Liver (tissue), 9 donors: Measurements from ENCODE around the gene KRT84. TPM values are rescaled to one million over a fixed set of nuclear protein-coding genes. Genes with fewer than 3 reads are reported as not detected.

Experiments
- DNase-seq: peaks from one replicate; pipeline ENCODE4 v3.0.0-alpha.2; 2017; ENCODE audit warnings: low spot score
- H3K27ac ChIP-seq, 2 donors: one replicate each; pipeline ENCODE4 v1.7.0; 2013; ENCODE audit warnings: inconsistent platforms in 2 of 2, low read length in 2 of 2, control low read depth in 1 of 2, low read depth in 1 of 2, mild to moderate bottlenecking in 1 of 2
- H3K27me3 ChIP-seq, 4 donors: one replicate each; pipeline versions ENCODE4 v1.6.1 to v1.7.0; 2013; ENCODE audit warnings: low read length in 3 of 4, inconsistent platforms in 1 of 4, mild to moderate bottlenecking in 1 of 4, moderate library complexity in 1 of 4; ENCODE audit not compliant: control insufficient read depth in 4 of 4, insufficient read depth in 4 of 4
- H3K36me3 ChIP-seq, 4 donors: one replicate each; pipeline versions ENCODE4 v1.6.1 to v1.7.0; 2013; ENCODE audit warnings: low read length in 3 of 4, mild to moderate bottlenecking in 3 of 4, low read depth in 1 of 4, moderate library complexity in 1 of 4; ENCODE audit not compliant: control insufficient read depth in 4 of 4, insufficient read depth in 3 of 4
- H3K4me1 ChIP-seq, 4 donors: one replicate each; pipeline versions ENCODE4 v1.6.1 to v1.7.0; 2013; ENCODE audit warnings: low read length in 3 of 4, mild to moderate bottlenecking in 3 of 4, moderate library complexity in 1 of 4; ENCODE audit not compliant: control insufficient read depth in 4 of 4, insufficient read depth in 4 of 4
- H3K4me3 ChIP-seq, 3 donors: one replicate each; pipeline versions ENCODE4 v1.6.1 to v1.7.0; 2013; ENCODE audit warnings: low read length in 3 of 3, control low read depth in 1 of 3, low read depth in 1 of 3, mild to moderate bottlenecking in 1 of 3
- H3K9ac ChIP-seq, 2 donors: one replicate each; pipeline ENCODE4 v1.7.0; 2013; ENCODE audit warnings: low read length in 2 of 2, mild to moderate bottlenecking in 2 of 2, moderate library complexity in 2 of 2, control low read depth in 1 of 2, low read depth in 1 of 2
- H3K9me3 ChIP-seq, 4 donors: one replicate each; pipeline versions ENCODE4 v1.6.1 to v1.7.0; 2013; ENCODE audit warnings: low read length in 3 of 4; ENCODE audit not compliant: control insufficient read depth in 4 of 4
- EGR1 ChIP-seq, 2 donors: IDR thresholded peaks; 2 replicates each; pipeline ENCODE4 v1.6.1; 2016 to 2018; ENCODE audit warnings: antibody characterized with exemption in 2 of 2, low read depth in 2 of 2
- FOXA1 ChIP-seq: IDR thresholded peaks from 2 replicates; pipeline ENCODE4 v1.6.1; 2016; ENCODE audit warnings: antibody characterized with exemption
- FOXA2 ChIP-seq: IDR thresholded peaks from 2 replicates; pipeline ENCODE4 v1.6.1; 2016; ENCODE audit warnings: antibody characterized with exemption
- GABPA ChIP-seq, 2 donors: IDR thresholded peaks in 1 of 2; conservative IDR thresholded peaks in 1 of 2; 2 replicates each; pipeline ENCODE4 v1.6.1; 2016; ENCODE audit warnings: antibody characterized with exemption in 2 of 2, mild to moderate bottlenecking in 1 of 2, moderate library complexity in 1 of 2
- HNF4A ChIP-seq, 2 donors: conservative IDR thresholded peaks; 2 replicates each; pipeline ENCODE4 v1.6.1; 2016; ENCODE audit warnings: antibody characterized with exemption in 2 of 2, mild to moderate bottlenecking in 2 of 2
- HNF4G ChIP-seq: IDR thresholded peaks from 2 replicates; pipeline ENCODE4 v1.6.1; 2016; ENCODE audit warnings: antibody characterized with exemption
- JUND ChIP-seq, 2 donors: IDR thresholded peaks; 2 replicates each; pipeline ENCODE4 v1.6.1; 2016; ENCODE audit warnings: antibody characterized with exemption in 2 of 2
- NR2F2 ChIP-seq: IDR thresholded peaks from 2 replicates; pipeline ENCODE4 v1.6.1; 2016; ENCODE audit warnings: antibody characterized with exemption
- RAD21 ChIP-seq, 2 donors: IDR thresholded peaks; 2 replicates each; pipeline ENCODE4 v1.6.1; 2016; ENCODE audit warnings: antibody characterized with exemption in 2 of 2, mild to moderate bottlenecking in 2 of 2
- RXRA ChIP-seq, 2 donors: IDR thresholded peaks; 2 replicates each; pipeline ENCODE4 v1.6.1; 2017 to 2018; ENCODE audit warnings: antibody characterized with exemption in 2 of 2, mild to moderate bottlenecking in 1 of 2
- SP1 ChIP-seq: IDR thresholded peaks from 2 replicates; pipeline ENCODE4 v1.6.1; 2018; ENCODE audit warnings: antibody characterized with exemption, mild to moderate bottlenecking
- TAF1 ChIP-seq: conservative IDR thresholded peaks from 2 replicates; pipeline ENCODE4 v1.6.1; 2016; ENCODE audit warnings: antibody characterized with exemption, mild to moderate bottlenecking
- YY1 ChIP-seq: IDR thresholded peaks from 2 replicates; pipeline ENCODE4 v1.6.1; 2016; ENCODE audit warnings: antibody characterized with exemption, mild to moderate bottlenecking
- WGBS: extraction: QIAGEN DNeasy Blood & Tissue Kit; methylation state at CpG from one replicate; pipeline ENCODE4 v1.1.7; 2013; 5-methylcytosine and 5-hydroxymethylcytosine counted together
- polyA plus RNA-seq, 2 donors: library from polyadenylated mRNA; stranded (reverse) in 1 of 2; unstranded in 1 of 2; fragments of 200-250 nt in 1 of 2; fragments of >200 nt in 1 of 2; fragmentation: Nextera tagmentation in 1 of 2; extraction: Ambion mirVana in 1 of 2; gene quantifications; one replicate each; pipeline versions ENCODE4 v1.2.1 to v1.2.3, GENCODE V29; 2013 to 2015
- total RNA-seq, 2 donors: library from RNA; depleted of rRNA; stranded (reverse); fragments of >200 nt; gene quantifications; one replicate each; pipeline ENCODE4 v1.2.3, GENCODE V29; 2014
- TF ChIP-seq, protein P1 (sequence below): IDR thresholded peaks from 2 replicates; pipeline ENCODE4 v1.6.1; 2016; ENCODE audit warnings: antibody characterized with exemption
- TF ChIP-seq, protein P2 (sequence below): IDR thresholded peaks from 2 replicates; pipeline ENCODE4 v1.6.1; 2016; ENCODE audit warnings: antibody characterized with exemption
- TF ChIP-seq, protein P3 (sequence below): IDR thresholded peaks from 2 replicates; pipeline ENCODE4 v1.6.1; 2016; ENCODE audit warnings: antibody characterized with exemption
- donor health status: healthy.
- donor health status: healthy.
- donor health status: healthy.
- donor health status: healthy.
- donor health status: healthy.

KRT84 gene
- total and polyA plus RNA-seq, 4 donors: not detected

DNA sequence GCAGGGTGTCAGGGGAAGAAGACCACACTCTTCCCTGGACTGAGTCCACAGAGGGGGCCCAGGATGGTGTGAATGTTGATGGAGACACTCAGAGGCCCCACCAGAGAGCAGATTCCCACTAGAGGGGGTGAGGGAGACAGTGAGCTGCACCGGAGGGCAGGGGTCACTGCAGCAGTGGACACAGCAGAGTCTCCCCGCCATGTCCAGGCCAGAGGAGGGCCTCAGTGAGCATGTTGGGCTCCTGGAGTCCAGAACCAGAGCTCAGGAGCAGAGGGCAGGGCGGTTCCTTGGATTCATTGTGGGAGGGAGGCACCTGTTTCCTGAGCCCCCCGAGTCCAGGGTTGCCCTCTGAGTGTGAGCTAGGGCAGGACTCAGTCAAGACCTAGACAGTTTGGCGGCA lies 22.5 kb upstream of the KRT84 start (continued):
- no peak for TF ChIP-seq RXRA (IDR thresholded peaks at IDR 0.05)
- TF ChIP-seq, protein P1, sequence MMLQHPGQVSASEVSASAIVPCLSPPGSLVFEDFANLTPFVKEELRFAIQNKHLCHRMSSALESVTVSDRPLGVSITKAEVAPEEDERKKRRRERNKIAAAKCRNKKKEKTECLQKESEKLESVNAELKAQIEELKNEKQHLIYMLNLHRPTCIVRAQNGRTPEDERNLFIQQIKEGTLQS: no peak

DNA sequence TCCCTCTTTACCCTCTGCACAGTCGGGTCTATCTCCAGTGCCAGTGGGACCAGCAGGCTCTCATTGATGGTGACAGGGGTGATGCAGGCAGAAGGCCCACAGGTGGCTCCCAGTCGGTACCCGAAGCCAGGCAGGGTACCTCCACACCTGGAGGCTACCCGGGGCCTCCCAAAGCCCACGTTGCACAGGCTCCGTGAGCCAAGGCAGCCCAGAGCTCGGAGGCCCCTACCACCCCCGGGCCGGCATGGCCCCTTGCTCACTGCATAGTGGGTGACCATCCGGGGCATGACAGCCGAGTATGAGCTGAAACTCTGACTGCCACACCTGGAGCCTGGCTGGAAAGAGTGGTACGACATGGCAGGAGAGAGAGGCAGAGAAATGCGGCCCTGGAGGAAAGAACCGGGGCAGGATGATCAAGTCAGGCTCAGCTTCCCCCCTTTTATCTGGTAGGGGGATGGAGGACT lies 20.5 kb upstream of the KRT84 start, which contains the start of gene KRT82:
Gene KRT82 (minus strand): TSS at position 414 of the 464 bp plus-strand sequence. CDS start 58 bp downstream, at position 356.
- Histone ChIP-seq H3K4me1 (no peaks in the 10 kb centered on the region), H3K9me3 (no peaks in the 10 kb centered on the region), H3K4me3 (no peak within 1 kb of the TSS), H3K27ac (no peak within 1 kb of the TSS), H3K27me3 (no peaks in the 10 kb centered on the region), H3K9ac (no peak within 1 kb of the TSS), H3K36me3 (no peaks in the 10 kb centered on the region)
- TF ChIP-seq EGR1 (IDR thresholded peaks at IDR 0.05; ENCODE audit: low read depth in 2 of 2): no peak
- no peak for DNase-seq
- WGBS: 93% methylated on average over 14 of the region's 14 CpGs

DNA sequence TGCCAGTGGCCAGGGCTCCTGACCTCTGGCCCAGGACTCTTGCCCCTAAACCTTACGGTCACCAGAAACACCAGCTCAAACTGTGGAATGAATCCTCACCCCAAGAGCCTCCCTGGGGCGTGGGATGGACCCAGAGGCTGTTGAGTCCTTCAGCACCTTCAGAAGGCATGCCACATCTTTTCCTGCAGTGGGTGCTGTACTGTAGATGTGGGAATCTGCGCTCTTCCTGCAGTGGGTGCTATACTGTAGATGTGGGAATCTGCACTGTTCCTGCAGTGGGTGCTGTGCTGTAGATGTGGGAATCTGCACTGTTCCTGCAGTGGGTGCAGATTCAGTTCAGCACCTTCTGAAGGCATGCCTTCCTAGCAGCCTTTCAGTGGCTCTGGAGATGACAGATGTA lies 19.5 kb upstream of the KRT84 start:
- H3K9me3 ChIP-seq: no peaks in the 10 kb centered on the region
- no peaks in the 10 kb centered on the region for H3K27me3 ChIP-seq
- WGBS: 82% methylated on average over 3 of the region's 3 CpGs
- no peak overlapping the region for H3K27ac ChIP-seq
- H3K4me3 ChIP-seq: no peak overlapping the region
- no peak for TF ChIP-seq FOXA2
- TF ChIP-seq RXRA (IDR thresholded peaks at IDR 0.05): no peak
- TF ChIP-seq TAF1: no peak
- no peak for TF ChIP-seq SP1
- no peak for TF ChIP-seq FOXA1
- no peak for TF ChIP-seq EGR1 (IDR thresholded peaks at IDR 0.05; ENCODE audit: low read depth in 2 of 2)
- no peak for TF ChIP-seq YY1
- TF ChIP-seq, protein P2, sequence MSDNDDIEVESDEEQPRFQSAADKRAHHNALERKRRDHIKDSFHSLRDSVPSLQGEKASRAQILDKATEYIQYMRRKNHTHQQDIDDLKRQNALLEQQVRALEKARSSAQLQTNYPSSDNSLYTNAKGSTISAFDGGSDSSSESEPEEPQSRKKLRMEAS: no peak
- TF ChIP-seq NR2F2: no peak
- no peak for TF ChIP-seq GABPA (IDR thresholded peaks at IDR 0.05 in 1 of 2, conservative IDR thresholded peaks at IDR 0.05 in 1 of 2)
- no peaks in the 10 kb centered on the region for H3K36me3 ChIP-seq
- DNase-seq: no peak
- no peak overlapping the region for H3K9ac ChIP-seq
- no peaks in the 10 kb centered on the region for H3K4me1 ChIP-seq

DNA sequence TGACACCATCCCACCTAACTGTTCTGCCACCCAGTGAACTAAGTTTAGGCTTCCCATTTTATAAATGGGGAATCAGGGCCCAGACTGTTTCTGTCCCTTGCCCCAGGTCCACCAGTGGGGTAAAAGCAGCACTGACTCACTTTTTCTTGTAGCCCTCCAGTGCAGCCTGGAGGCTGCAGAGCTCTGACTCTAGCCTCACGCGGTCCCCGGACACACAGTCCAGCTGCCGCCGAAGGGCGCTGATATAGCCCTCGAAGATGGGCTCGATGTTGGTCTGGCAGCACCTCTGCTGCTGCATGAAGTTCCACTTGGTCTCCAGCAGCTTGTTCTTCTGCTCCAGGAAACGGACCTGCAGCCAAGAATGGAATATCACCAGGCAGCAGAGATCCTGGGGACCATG lies 18.1 kb upstream of the KRT84 start:
- no peak for TF ChIP-seq RXRA (IDR thresholded peaks at IDR 0.05)
- TF ChIP-seq RAD21 (IDR thresholded peaks at IDR 0.05): no peak
- TF ChIP-seq SP1: no peak
- TF ChIP-seq YY1: no peak
- no peak for TF ChIP-seq EGR1 (IDR thresholded peaks at IDR 0.05; ENCODE audit: low read depth in 2 of 2)
- no peak for TF ChIP-seq JUND (IDR thresholded peaks at IDR 0.05)
- TF ChIP-seq HNF4A (conservative IDR thresholded peaks at IDR 0.05): no peak
- TF ChIP-seq, protein P3, sequence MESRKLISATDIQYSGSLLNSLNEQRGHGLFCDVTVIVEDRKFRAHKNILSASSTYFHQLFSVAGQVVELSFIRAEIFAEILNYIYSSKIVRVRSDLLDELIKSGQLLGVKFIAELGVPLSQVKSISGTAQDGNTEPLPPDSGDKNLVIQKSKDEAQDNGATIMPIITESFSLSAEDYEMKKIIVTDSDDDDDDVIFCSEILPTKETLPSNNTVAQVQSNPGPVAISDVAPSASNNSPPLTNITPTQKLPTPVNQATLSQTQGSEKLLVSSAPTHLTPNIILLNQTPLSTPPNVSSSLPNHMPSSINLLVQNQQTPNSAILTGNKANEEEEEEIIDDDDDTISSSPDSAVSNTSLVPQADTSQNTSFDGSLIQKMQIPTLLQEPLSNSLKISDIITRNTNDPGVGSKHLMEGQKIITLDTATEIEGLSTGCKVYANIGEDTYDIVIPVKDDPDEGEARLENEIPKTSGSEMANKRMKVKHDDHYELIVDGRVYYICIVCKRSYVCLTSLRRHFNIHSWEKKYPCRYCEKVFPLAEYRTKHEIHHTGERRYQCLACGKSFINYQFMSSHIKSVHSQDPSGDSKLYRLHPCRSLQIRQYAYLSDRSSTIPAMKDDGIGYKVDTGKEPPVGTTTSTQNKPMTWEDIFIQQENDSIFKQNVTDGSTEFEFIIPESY: no peak
- TF ChIP-seq FOXA1: no peak
- no peak for TF ChIP-seq HNF4G
- TF ChIP-seq, protein P2: no peak
- no peak for TF ChIP-seq GABPA (IDR thresholded peaks at IDR 0.05 in 1 of 2, conservative IDR thresholded peaks at IDR 0.05 in 1 of 2)
- TF ChIP-seq TAF1: no peak
- no peak for TF ChIP-seq FOXA2
- TF ChIP-seq, protein P1: no peak
- H3K36me3 ChIP-seq: no peaks in the 10 kb centered on the region
- H3K9ac ChIP-seq: no peak overlapping the region
- no peaks in the 10 kb centered on the region for H3K27me3 ChIP-seq
- H3K9me3 ChIP-seq: no peaks in the 10 kb centered on the region
- 93% methylated on average over 9 of the region's 9 CpGs for whole genome bisulfite sequencing
- no peak overlapping the region for H3K4me3 ChIP-seq
- DNase-seq: no peak
- H3K27ac ChIP-seq: no peak overlapping the region
- no peaks in the 10 kb centered on the region for H3K4me1 ChIP-seq
